GM19395 (cell line): ENCODE results near the gene TYK2.
"Not testable (repeated sequence)": the region's sequence is repeated elsewhere in the genome, so short reads cannot be mapped to it uniquely, and the experiment has no call there.

ENCODE experiments used
- ATAC-seq: cut with Tn5 transposase; IDR thresholded peaks from one replicate; pipeline ENCODE4 v1.9.1; 2021; ENCODE audit warnings: mild to moderate bottlenecking, moderate library complexity; ENCODE audit not compliant: unreplicated experiment

Gene TYK2

DNA sequence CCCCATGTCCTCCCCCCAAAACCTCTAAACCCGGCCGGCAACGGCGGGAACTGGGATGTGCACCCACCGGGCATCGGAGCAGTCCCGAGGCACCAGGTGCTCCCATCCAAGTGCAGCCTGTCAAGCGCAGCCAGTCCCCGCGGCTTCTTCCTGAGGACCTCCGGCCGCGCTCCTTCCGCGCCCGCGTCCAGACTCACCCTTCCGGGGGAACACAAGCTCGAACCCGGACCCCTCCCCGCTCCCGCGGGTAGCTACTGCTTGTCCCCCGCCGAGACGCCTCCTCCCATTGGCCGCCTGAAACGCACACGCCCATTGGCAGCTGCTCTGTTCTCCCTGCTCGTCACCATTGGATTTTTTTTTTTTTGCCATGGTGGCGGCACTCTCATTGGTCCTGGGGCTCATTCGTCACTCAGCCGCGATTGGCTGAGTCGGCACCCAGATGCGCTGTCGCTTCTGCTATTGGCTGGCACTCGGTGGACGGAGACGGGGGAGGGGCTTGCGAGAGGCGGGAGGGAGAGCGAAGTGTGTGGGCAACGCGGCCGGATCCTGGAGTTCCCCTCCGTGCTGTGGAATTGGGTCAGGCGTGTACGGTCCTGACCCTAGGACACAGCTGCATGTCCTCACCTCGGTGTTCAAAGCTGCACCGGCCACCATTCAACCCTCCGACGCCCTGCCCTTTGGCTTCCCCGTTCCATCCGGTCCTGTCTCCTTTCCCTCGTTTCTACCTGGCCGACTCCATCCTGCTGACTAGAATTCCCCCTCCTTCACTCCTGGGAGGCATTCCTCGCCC lies at the start of gene TYK2:
Gene TYK2, minus strand, starts transcription at position 260 of the 790 bp plus-strand sequence. CDS start 2,166 bp downstream, outside the sequence.
- ATAC-seq, result peak; percentile 89

DNA sequence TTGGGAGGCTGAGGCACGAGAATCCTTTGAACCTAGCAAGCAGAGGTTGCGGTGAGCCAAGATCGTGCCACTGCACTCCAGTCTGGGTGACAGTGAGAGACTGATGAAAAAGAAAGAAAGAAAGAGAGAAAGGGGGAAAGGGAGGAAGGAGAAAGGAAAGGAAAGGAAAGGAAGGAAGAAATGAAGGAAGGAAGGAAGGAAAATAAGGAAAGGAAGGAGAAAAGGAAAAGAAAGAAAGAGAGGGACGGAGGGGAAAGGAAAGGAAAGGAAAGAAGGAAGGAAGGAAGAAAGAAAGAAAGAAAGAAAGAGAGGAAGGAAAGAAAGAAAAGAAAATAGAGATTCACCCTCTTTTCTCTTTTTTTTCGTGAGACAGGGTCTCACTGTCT lies 48.6 kb upstream of the TYK2 start:
- ATAC-seq, result no peak

DNA sequence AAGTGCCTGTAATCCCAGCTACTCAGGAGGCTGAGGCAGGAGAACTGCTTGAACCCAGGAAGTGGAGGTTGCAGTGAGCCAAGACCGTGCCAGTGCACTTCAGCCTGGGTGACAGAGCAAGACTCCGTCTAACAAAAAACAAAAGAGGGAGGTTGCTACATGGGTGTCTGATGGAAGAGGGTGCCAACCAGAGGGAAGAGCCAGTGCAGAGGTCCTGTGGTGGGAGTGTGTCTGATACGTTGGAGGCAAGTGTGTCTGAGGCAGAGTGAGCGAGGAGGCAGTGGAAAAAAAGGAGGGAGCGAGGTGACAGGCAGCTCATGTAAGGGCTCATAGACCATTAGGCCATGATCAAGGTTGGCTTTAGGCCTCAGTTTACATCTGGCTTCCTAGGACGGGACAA lies 46.8 kb upstream of the TYK2 start:
- ATAC-seq, result no peak

DNA sequence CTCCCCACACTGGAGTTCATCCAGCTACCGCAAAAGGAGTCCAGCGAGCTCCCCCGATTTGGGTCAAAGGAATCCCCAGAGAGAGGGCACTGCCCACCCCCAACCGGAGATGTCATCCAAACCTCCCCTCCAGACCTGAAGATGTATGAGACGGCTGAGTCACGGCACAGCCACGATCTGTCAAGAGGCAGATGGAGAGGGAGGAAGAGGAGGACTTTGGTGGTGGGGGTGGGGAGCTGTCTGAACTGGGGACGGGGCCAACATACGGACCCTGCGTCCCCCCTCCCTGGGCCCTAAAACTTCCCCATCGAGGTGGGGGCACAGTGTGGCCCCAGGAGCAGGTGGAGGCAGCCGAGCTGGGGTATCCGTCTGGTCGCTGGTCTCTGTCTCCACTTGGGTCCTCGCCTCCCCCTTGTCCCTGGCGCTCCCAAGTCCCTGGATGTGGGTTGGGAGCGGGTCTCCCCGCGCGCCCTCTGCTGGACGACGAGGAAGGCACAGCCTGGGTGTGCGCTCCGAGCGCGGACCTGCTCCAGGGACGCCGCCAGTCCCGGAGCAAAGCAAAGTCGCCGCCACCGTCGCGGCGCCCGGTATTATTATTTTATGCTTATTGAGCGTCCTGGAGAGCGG lies 43.8 kb upstream of the TYK2 start:
- no peak for ATAC-seq

DNA sequence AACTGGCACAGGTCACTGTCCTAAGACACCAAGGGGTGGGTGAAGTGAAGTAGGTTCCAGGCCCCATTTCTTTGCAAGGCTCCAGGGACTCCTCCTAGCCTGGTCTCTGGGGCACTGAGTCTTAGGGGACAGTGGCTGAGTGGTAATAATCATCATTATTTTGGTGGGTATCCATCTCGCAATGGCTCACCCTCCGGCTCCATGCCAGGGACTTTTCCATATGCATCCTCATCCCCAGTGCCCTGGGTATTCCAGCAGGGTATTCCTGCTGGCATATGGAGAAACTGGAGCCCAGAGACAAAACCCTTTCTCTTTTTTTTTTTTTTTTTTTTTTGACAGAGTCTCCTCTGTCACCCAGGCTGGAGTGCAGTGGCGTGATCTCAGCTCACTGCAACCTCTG lies 42.5 kb upstream of the TYK2 start:
- no peak for ATAC-seq

DNA sequence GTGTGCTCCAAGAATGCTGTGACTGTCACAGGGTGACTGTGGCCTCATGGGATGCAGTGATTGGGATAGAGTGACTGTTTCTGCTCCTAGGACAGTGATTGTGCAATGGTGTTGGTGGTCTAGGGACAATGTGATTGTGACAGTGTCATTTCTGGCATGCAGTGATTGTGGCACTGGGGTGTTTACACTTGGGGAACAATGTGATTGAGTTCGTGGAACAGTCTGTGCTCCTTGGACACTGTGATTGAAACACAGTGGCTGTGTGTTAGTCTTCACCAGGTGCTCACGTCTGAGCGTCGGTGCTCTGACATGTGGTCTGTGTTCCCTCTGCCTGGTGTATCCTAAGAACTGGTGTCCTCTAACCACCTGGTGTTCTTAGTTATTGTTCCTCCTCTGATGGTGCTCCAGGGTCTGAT lies 41.7 kb upstream of the TYK2 start:
- ATAC-seq, result no peak

DNA sequence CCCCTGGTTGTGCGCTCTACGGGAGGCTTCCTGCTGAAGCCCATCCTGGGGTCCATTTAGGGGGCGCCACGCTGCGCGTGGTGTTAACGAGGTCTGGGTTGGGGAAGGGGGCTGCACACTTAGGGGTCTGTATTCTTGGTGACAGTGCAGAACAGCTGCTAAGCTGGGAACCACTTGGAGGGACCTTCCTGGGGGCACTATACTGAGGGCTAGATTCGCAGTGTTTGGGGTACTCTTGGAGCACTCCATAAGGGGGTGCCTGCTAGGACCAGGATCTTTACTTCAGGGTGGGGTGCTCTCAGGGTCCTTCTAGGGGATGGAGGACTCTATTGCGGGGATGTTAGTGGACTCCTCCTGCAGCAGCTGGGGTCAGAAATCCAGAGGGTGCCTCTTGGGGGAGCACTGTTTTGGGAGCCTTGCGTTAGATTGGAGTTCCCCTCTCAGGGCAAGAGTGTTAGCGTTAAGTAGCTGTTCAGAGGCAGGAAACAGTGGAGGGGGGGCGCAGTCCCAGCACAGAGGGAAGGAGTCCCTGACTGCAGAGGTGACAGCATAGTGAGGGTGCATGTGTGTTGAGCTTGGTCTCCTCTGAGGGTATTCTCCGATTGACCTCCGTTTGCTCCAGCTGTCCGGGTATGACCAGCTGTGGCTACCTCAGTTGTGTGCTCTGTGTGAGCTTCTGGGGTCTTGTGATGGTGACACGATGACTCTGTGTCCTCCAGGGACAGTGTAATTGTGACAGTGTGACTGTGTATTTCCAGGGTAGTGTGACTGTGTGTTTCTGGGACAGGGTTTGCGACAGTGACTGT lies 41.1 kb upstream of the TYK2 start:
- ATAC-seq, result no peak

DNA sequence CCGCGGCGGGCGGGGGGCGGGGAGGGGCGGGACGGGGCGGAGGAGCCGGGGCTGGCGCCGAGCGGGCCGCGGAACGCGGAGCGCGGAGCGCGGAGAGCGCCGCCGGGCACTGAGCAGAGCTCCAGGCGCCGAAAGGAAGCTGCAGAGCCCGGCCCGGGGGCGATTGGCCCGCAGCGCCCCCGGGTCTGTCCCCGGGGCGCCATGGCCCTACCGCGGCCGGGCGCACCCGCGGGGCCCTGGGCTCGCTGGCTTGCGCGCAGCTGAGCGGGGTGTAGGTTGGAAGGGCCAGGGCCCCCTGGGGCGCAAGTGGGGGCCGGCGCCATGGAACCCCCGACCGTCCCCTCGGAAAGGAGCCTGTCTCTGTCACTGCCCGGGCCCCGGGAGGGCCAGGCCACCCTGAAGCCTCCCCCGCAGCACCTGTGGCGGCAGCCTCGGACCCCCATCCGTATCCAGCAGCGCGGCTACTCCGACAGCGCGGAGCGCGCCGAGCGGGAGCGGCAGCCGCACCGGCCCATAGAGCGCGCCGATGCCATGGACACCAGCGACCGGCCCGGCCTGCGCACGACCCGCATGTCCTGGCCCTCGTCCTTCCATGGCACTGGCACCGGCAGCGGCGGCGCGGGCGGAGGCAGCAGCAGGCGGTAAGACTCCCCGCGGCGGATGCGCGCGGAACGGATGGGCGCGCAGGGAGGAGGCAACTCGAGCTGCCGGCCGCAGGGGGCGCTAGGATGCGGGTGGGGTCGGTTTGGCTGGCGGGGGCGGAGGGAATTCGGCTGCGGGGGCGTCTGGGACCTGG lies 40.3 kb upstream of the TYK2 start, which contains the start of gene PDE4A:
Gene PDE4A, plus strand, starts transcription at position 95 of the 796 bp plus-strand sequence. Its CDS starts 227 bp downstream, at position 322.
- no peak for ATAC-seq

DNA sequence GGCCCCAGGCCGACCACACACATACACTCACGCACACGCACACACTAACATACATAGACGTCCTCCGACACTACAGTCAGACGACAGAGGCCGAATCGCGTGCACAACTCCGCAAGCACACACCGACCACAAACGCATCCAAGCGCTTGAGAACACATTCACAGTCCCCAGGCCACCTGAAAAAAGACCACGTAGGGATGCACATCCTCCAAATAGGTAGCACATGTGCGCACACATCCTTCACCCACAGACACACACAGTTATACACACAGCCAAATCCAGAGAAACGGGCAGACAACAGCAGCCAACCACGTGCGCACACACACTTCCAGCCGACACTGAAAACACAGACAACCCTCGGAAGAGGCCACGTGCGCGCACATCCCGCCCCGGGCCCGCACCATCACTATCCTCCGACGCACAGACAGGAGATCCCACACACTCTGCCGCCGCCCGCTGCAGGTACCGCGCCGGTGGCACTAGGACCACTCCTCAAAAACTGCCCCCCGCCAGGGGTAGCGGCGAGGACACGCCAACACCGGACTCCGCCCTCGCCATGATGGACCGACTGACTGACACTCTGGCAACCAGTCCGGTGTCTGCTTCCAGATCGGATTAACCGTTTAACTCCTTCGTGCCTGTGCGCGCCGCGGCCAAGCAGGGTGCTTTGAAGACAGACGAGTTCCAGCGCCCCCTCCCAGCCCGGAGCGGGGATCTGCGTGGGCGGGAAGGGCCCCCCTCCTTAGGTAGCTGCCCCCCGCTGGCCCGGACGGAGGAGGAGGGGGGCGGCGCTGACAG lies 39.5 kb upstream of the TYK2 start:
- no peak for ATAC-seq

DNA sequence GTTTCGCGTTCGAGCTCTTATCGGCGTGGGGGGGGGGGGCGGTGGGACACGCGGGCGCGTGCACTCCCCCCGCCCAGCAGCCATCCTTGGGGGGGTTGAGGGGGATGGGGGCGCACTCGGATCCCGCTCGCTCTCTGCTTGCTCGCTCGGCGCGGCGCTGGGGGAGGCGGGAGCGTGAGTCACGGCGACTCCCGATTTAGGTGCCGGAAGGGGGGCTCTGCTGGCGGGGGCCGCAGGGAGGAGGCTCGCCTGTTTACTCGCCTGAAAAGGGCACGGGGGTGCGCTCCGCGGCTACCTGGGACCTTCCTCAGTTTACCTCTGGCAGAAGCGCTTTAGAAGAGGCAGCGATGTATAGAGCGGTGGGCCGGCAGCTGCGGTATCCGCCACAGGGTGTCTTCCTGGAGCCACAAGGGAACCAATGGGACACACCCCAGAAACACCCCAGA lies 38.9 kb upstream of the TYK2 start:
- ATAC-seq, result no peak

DNA sequence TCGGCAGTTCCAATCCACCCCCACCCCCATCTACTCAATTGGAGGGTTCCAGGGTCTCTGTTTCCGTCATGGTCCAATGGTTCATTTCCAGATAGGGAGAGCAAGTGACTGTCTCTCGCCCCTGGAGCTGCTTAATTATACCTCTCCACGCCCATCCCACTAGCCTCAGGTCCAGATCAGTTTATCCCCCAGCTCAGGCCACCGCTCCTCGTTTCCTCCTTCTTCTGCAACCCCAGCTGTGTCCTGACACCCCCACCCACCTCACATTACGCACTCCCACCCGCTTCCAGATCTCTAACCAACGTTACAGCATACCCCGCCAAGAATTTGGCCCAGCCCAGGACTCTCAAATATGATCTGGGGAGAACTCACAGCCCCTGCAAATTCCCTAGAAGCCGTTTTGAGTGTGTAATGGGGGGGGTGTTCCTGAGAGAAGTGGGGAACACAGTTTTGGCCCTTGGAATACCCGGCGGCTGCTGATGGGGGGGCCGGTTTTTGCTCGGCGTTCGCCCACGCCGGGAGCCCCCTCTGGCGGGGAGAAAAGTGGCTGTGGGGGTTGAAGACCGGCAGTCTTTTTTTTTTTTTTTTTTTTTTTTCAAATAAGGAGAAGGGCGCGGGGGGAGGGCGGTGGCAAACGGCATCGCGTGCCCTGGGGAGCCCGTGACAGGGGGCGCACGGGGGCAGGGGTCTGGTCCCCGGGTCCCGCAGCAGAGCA lies 38.3 kb upstream of the TYK2 start:
- ATAC-seq, result no peak

DNA sequence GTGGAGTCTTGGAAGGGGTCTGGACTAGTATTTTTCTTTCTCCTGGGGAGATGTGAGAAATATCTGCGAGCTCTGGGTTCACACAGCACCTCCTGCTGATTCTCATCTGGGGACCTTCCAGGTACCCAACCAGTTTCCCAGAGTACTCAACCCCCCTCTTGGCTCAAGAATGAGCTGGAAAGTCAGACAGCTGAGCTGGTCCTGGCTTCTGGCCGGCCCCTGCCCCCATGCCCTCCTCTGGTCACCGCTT lies 37.8 kb upstream of the TYK2 start:
- no peak for ATAC-seq

DNA sequence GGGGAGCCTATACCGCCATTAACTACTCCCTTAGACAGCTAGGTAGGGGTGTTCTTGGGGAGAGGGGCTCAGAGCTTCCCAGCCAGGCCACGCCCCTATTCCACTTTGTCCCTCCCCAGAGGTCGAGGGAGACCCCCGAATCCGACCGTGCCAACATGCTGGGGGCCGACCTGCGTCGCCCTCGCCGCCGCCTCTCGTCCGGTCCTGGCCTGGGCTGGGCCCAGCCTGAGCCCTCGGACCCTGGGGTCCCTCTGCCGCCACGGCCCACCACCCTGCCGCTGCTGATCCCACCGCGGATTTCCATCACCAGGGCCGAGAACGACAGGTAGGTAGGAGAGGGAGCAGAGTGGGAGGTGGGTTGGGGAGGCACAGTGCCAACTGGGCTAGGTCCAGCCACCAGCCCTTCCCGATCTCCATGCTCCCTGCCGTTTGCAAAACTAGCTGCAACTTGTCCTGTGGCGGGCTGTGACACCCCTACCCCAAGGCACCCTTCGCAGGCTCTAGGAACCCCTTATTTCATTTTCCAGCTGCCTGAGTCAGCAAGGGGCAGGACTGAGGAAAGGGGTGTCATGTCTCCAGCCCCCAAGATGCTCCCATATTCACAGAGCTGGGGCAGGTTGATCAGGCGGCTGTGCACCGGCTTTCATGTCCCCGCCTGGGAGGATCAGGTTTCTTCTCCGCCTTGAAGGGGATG lies 37.3 kb upstream of the TYK2 start:
- ATAC-seq, result no peak

DNA sequence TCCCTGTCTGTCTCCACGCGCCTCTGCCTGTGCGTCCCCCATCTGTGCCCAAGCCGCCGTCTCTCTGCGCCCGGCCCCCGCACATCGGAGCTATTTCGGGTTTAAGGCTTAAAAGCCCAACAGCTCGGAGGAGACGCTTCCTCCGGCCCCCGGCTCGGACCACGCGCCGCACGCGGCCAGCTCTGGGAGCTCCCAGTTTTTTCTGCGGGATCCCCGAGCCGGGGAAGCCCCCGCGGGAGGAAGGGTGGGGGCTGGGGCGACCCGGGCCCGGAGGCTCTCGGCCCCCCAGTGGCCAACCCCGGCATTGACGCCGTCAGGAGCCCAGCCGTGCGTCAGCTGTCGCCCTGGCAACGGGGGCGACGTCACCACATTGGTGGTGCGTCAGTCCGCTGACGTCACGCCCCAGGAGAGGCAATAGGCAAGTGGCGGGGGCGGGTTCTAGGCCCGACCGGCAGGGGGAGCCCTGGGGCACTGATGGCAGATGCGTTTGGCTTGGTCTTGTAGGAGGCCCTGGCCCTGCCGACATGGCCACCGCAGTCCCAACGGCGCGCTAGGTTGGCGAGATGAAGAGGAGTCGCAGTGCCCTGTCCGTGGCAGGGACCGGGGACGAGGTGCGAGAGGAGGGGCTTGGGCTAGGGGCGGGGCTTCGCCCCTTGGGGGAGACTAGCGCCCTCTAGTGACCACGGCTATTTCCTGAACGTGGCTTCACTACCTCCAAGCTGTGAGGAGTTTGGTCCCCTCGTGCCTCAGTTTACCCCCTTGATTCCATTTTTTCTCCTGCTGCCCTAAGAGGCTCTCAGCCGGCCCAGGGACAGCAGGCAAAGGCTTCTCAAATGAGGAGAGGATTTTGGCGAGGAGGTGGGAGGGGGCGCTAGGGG lies 36.2 kb upstream of the TYK2 start:
- ATAC-seq, result peak; percentile 40

DNA sequence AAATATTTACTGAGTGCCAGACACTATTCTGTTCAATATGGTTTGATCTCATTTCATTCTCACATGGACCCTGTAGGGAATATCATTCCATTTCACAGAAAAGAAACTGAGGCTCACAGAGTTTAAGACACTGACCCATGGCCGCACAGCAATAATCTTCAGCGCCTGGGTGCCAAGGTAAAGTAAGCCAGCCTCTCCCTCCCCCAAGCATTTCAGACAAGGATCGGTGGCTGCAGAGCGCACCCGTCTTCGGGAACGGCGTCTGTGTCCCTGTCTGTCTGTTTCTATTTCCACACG lies 35.7 kb upstream of the TYK2 start:
- ATAC-seq, result no peak

DNA sequence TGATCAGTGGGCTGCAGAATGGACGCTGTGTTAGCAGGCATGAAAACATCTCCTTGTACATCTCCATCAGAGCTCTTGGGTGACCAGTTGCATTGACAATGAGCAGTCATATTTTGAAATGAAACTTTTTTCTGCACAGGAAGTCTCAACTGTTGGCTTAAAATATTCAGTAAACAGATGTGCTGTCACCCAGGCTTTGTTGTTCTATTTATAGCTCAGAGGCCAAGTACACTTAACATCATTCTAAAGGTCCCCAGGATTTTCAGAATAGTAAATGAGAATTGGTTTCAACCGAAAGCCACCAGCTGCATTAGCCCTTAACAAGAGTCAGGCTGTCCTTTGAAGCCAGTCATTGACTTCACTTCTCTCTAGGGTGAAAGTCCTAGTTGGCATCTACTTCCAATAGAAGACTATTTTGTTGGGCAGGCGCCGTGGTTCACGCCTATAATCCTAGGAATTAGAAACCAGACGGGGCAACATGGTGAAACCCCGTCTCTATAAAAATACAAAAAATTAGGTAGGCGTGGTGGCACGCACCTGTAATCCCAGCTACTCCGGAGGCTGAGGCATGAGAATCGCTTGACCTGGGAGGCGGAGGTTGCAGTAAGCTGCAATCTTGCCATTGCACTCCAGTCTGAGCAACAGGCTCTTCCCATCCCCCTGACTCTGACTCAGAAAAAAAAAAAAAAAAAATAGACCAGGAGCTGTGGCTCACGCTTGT lies 32.0 kb upstream of the TYK2 start:
- ATAC-seq, result peak; percentile 60

DNA sequence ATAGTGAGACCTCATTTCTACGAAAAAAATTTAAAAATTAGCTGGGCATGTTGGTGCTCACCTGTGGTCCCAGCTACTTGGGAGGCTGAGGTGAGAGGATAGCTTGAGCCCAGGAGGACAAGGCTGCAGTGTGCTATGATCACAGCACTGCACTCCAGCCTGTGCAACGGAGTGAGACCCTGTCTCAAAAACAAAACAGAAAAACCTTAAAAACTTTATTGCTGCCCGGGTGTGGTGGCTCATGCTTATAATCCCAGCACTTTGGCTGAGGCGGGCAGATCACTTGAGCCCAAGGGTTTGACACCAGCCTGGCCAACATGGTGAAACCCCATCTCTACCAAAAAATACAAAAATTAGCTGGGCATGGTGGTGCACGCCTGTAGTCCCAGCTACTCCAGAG lies 30.9 kb upstream of the TYK2 start:
- not testable (repeated sequence) for ATAC-seq
